CD4-positive, alpha-beta T cell treated with Interleukin-15 for 4 hours (primary cell): ENCODE results near the gene RPL18.
"Not testable (repeated sequence)": the region's sequence is repeated elsewhere in the genome, so short reads cannot be mapped to it uniquely, and the experiment has no call there.

Experiments
- DNase-seq: peaks from one replicate; pipeline ENCODE4 v3.0.0-alpha.2; 2020; ENCODE audit warnings: low spot score

The RPL18 gene

DNA sequence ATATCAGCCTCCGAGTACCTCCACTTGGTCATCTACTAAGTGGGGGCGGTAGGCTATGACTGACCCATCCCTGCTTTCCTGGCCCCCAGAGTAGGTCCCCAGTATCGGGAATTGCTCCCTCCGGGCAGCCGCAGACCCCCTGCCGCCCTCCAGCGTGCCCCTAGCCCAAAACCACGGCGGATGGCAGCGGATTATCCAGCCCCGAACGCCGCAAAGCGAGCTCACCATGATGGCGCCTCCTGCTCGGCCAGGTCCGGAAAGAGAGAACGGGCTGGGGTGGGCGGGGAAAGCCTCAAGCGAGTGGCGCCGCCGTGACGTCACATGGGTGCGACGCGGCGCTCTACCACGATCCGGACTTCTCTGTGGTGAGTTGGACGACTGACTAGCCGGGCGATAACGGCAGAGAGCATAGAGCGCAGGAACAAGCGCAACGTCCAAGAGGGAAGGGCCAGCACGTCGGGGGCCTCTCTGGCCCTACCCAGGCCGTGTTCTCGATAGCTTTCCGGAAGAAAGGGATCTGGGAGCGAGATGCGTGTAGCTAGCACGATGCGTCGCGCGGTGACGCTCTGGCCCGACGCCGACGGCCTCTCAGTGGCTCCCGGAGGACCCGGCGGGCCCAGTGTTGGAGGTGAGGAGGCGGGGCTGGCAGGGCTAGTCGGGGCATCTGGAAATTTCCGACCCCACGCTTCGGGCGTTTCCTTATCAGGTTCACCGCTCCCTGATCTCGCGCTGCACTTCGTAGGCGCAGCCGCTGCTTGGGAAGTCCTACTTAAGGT, at the start of gene RPL18, which contains the start of gene SPHK2:
TSS of gene RPL18 (minus strand) at position 263 of the 776 bp plus-strand sequence. CDS start at position 228, 35 bp downstream.
TSS of gene SPHK2 (plus strand) at position 591 of the 776 bp plus-strand sequence. CDS start 1,009 bp downstream, outside the sequence.
- peak; percentile 97 for DNase-seq

- no peak for DNase-seq
Observed at GRCh38 chr19:48668761-48669160, 49.8 kb upstream of the RPL18 start.

DNA sequence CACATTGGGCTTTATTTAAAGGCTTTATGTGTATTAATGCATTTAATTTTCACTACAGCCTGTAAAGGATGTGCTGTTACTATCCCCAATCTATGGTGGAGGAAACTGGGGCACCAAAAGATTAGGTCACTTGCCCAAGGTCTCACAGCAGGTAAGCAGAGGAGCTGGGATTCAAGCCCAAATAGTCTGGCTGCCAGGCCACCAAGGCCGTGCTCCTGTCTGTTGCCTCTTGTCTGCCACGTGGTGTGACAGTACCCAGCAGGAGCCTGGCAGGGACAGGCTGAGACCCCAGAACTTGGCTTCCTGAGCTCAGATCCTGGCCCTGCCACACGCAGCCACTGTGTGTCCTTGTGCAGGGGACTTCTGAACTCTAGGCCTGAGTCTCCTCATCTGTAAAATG, 49.4 kb upstream of the RPL18 start:
- no peak for DNase-seq

GRCh38 chr19:48665786-48666185, 46.8 kb upstream of the RPL18 start:
- DNase-seq: no peak

- DNase-seq: no peak
Observed at GRCh38 chr19:48664476-48664875, 45.5 kb upstream of the RPL18 start.

DNA sequence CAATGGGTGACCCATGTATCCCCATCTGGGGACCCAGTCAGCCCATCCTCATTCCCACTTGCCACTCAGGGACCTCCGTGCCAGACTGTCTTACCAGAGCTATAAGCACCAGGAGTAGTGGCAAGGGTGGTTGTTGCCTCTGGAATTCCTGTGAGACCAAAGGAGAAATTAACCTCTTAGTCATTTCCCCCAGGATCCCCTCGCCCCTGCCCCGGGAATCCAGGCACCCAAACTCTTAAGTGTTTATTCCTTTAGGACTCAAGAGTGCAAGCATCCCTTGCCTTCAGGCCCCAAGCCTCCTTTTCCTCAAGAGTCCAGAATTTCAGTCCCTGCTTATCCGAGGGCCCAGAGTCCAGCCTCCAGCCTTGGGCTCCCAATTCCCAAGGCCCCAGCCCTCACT, 44.7 kb upstream of the RPL18 start:
- no peak for DNase-seq

DNA sequence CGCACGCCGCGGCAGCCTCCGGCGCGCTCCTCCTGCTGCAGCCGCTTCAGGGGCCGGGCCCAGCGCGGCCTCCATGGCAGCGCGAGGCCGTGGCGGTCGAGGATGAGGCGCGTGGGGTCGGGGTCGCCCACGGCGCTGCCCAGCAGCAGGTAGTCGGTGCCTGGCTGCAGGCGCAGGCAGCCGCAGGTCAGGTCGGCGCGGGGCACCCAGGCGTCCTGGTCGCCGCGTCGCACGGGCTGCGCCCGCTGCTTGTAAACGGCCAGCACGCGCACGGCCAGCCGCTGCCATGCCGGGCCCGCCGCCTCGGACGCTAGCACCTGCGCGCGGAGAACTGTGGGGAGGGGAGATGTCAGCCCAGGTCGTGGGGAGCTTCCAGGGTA, 42.7 kb upstream of the RPL18 start:
- DNase-seq: no peak

DNA sequence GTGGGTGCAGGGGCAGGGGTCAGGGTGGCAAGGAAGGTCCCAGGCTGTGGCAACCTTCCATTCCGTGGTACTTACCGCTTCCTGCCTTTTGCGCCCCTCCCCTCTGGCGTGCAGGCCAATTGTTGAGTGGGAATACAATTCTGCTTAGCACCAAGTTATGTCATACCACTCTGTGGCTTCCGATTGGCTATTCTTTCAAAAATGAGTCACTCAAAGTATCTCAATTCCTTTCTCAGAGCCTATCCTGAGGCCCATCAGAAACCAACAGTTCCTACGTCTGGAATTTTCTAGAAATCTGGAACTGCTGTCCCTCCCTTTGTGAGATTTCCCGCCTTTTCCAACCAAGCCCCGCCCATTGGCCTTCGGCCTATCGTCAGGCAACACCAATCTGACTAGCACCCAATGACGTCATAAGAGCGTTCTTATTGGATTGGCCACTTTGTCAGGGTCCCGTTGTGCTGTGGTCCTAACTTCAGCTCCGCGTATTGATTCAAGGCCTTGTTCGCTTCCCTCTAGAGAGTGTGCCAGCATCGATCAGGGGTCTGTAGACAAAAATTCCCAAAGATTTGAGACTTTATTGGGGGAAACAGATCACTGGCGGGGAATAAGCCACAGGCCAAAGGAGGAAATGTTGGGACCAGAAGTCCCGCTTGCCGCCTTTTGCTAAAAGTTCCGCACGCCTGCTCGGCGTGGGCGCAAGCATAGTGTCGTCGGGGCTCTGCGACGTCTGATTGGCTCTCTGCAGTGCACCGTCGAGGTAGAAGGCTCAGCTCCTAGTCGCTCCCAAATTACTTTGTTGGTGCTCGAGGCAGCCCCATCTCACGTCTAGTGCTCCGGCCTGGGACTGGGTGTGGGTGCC, 42.1 kb upstream of the RPL18 start:
- DNase-seq: peak; percentile 84

GRCh38 chr19:48659768-48660167, 40.8 kb upstream of the RPL18 start:
- DNase-seq: no peak

DNA sequence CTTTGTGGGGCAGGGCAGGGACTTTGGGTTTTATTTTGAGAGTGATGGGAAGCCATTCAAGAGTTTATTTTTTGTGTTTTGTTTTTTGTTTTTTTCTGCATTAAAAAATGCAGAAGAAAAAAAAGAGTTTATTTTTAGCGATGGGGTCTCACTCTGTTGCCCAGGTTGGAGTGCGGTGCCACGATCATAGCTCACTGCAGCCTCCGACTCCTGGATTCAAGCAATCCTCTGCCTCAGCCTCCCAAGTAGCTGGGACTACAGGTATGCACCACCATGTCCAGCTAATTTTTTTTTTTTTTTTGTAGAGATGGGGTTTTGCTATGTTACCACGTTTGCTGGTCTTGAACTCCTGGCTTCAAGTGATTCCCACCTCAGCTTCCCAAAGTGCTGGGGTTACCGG, 39.5 kb upstream of the RPL18 start:
- no peak for DNase-seq

- DNase-seq: not testable (repeated sequence)
Observed at GRCh38 chr19:48657828-48658227, 38.9 kb upstream of the RPL18 start.

DNA sequence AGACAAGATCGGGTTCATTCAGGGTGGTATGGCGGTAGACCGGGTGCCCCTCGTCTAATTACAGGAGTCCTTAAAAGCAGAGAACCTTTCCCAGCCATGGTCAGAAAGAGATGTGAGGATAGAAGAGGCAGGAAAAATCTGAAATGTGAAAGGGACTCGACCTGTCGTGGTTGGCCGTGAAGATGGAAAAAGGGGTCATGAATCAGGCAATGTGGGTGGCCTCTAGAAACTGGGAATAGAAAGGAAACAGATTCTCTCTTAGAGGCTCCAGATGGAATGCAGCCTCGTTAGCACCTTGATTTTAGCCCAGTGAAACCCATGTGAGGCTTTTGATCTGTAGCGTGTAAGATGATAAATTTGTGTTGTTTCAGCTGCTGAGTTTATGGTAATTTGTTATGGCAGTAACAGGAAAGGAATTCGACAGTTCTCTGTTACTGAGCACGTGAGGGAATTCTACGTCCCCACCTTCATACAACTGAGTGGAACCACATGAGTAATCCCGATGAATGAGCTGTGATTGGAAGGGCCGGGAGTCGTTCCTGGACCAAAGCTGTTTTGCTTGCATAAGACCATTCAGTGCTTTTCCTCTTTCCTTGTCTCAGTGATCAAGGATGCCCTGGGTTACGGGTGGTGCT, 38.0 kb upstream of the RPL18 start:
- no peak for DNase-seq

DNA sequence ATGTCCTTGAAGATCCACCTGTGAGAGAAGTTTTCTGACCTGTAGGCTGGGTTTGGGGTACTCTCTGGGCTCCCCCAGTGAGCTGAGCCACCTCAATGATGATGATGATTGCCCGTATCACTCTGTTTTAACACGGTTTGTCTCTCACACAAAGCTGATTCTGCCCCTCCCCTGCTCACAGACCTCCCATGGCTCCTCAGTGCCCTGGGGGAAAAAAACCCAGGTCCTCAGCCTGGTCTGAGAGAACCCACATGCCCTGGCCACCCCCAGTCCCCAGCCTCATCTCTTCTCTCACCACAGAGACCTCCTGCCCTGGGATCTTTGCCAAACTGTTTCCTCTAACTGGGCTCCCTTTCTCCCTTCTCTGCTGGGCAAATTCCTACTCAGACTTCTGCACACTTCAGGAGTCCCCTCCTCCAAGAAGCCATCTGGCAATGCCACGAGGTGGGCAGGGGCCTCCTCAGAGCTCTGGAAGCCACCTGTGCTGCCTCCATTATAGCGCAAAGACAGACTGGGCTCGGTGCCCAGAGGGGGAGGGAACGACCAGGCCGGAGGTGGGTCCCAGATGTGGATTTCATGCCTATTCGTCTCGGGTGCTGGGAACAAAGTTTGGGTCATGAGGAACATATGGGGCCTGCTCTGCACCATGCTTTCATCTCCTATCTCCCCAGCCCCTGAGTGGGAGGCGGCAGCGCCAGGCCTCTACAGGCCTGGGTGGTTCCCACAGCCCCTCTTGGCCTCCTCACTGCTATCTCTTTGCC, 35.5 kb upstream of the RPL18 start:
- DNase-seq: no peak

GRCh38 chr19:48651683-48652048, 32.7 kb upstream of the RPL18 start:
- DNase-seq: no peak

- DNase-seq: no peak
Observed at GRCh38 chr19:48650974-48651682, 32.1 kb upstream of the RPL18 start.

- no peak for DNase-seq
Observed at GRCh38 chr19:48648134-48648533, 29.2 kb upstream of the RPL18 start.

- DNase-seq: no peak
Observed at GRCh38 chr19:48646722-48647216, 27.8 kb upstream of the RPL18 start.

DNA sequence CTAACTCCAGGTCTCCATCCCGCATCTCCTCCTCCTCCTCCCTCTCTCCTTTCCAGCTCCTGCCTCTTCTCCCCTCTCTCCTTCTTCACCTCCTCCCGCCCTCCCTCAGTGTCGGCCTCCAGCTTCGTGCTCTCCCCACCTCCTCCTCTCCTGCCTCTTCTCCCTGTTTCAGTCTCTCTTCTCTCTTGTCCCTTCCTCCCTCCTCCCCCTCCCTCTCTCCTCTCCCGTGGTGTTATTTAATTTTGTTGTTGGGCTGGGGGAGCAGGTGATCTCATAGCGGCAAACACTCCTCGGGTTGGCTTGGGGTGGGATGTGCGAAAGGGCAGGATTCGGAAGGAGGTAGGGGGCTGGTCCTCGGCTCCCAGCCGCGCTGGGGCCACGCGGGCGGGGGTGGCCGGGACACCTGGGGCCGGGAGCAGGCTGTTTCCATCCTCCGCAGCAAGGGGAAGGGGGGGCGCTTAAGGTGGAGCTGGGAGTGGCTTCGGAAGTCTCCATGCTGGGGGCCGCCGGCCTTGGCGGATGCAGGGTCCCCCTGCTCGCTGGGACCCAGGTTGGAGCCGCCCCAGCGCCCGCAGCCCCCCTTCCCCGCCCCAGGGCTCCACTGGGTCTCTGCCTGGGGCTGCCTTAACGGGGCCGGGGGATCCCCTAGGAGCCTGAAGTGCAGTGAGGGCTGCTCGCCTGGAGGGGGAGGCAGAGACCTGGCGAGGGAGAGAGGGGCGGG, 27.2 kb upstream of the RPL18 start, which contains the start of gene CA11:
TSS of gene CA11 (minus strand) at position 187 of the 721 bp plus-strand sequence. CDS start 555 bp downstream, outside the sequence.
- peak; percentile 94 for DNase-seq

- no peak for DNase-seq
Observed at GRCh38 chr19:48645620-48646000, 26.6 kb upstream of the RPL18 start.
